ENCODE measurements around the gene CD151. TPM values are rescaled to one million over a fixed set of nuclear protein-coding genes. Genes with fewer than 3 reads are reported as not detected.
A peak's percentile ranks its signal among the peaks of the same experiment; 100 is the strongest.

Gene CD151
- total RNA-seq, 4 donors from 2014 or later: 102 to 277 (median 237) TPM

GRCh38 chr11:811446-812245 is 21.1 kb upstream of the CD151 start:
- H3K36me3 ChIP-seq: peaks cover 0 to 26% (median 0%) of the 10 kb centered on the region in 3 donors
- peak overlapping the region in 1 of 4 donors; percentile 28 for H3K4me3 ChIP-seq
- H3K4me1 ChIP-seq: peaks cover 11 to 28% (median 15%) of the 10 kb centered on the region in 4 donors
- no peak for DNase-seq
- peak in 1 of 6 experiments; percentile 21 for TF ChIP-seq CTCF (IDR thresholded peaks at IDR 0.05)
- TF ChIP-seq POLR2A (IDR thresholded peaks at IDR 0.05): no peak
- peak overlapping the region in 2 of 4 donors; percentile 11 to 19 for H3K27ac ChIP-seq
- H3K27me3 ChIP-seq: no peaks in the 10 kb centered on the region
- H3K9me3 ChIP-seq: no peaks in the 10 kb centered on the region

GRCh38 chr11:812390-812789 is 20.4 kb upstream of the CD151 start:
- TF ChIP-seq CTCF (IDR thresholded peaks at IDR 0.05) (no peak), POLR2A (IDR thresholded peaks at IDR 0.05) (no peak)
- Histone ChIP-seq H3K27ac (no peak overlapping the region), H3K27me3 (no peaks in the 10 kb centered on the region), H3K4me3 (no peak overlapping the region), H3K4me1 (peaks cover 11 to 27% (median 15%) of the 10 kb centered on the region in 4 donors), H3K9me3 (no peaks in the 10 kb centered on the region), H3K36me3 (peaks cover 0 to 26% (median 0%) of the 10 kb centered on the region in 3 donors)
- no peak for DNase-seq

GRCh38 chr11:813072-813455 is 19.7 kb upstream of the CD151 start:
- H3K27ac ChIP-seq: no peak overlapping the region
- H3K4me1 ChIP-seq: peaks cover 11 to 21% (median 15%) of the 10 kb centered on the region in 4 donors
- no peak for TF ChIP-seq CTCF (IDR thresholded peaks at IDR 0.05)
- no peak for TF ChIP-seq POLR2A (IDR thresholded peaks at IDR 0.05)
- H3K4me3 ChIP-seq: no peak overlapping the region
- peaks cover 0 to 26% (median 0%) of the 10 kb centered on the region in 3 donors for H3K36me3 ChIP-seq
- DNase-seq: no peak
- no peaks in the 10 kb centered on the region for H3K9me3 ChIP-seq
- no peaks in the 10 kb centered on the region for H3K27me3 ChIP-seq

GRCh38 chr11:813456-814096 is 19.2 kb upstream of the CD151 start:
- H3K27ac ChIP-seq: no peak overlapping the region
- no peaks in the 10 kb centered on the region for H3K9me3 ChIP-seq
- peaks cover 7 to 17% (median 11%) of the 10 kb centered on the region in 4 donors for H3K4me1 ChIP-seq
- no peak overlapping the region for H3K4me3 ChIP-seq
- H3K36me3 ChIP-seq: peaks cover 0 to 26% (median 0%) of the 10 kb centered on the region in 3 donors
- TF ChIP-seq CTCF (IDR thresholded peaks at IDR 0.05) (no peak), POLR2A (IDR thresholded peaks at IDR 0.05) (no peak)
- DNase-seq: no peak
- H3K27me3 ChIP-seq: no peaks in the 10 kb centered on the region

GRCh38 chr11:815675-816432 is 16.9 kb upstream of the CD151 start:
- Histone ChIP-seq H3K4me3 (no peak overlapping the region), H3K36me3 (peaks cover 0 to 26% (median 0%) of the 10 kb centered on the region in 3 donors)
- no peak for TF ChIP-seq CTCF (IDR thresholded peaks at IDR 0.05)
- TF ChIP-seq POLR2A (IDR thresholded peaks at IDR 0.05): no peak

More at GRCh38 chr11:815675-816432, 16.9 kb upstream of the CD151 start:
- Histone ChIP-seq H3K4me1 (peaks cover 10 to 20% (median 15%) of the 10 kb centered on the region in 4 donors), H3K27me3 (no peaks in the 10 kb centered on the region), H3K9me3 (no peaks in the 10 kb centered on the region), H3K27ac (no peak overlapping the region)
- DNase-seq: no peak
